Trophoblast cell (in vitro differentiated cells and primary cell): ENCODE measurements around the gene APP.
A peak's percentile ranks its signal among the peaks of the same experiment; 100 is the strongest.

ENCODE experiments used
- DNase-seq, 2 donors: peaks; one replicate each; pipeline ENCODE4 v3.0.0-alpha.2; 2016
- H2AFZ ChIP-seq: 2 replicates; pipeline ENCODE4 v1.6.1; 2013; ENCODE audit warnings: low read length, moderate library complexity, mild to moderate bottlenecking; ENCODE audit not compliant: insufficient read depth, poor library complexity
- H2AK5ac ChIP-seq: 2 replicates; pipeline ENCODE4 v1.6.1; 2013; ENCODE audit warnings: mild to moderate bottlenecking, low read length
- H2BK120ac ChIP-seq: 2 replicates; pipeline ENCODE4 v1.6.1; 2013; ENCODE audit warnings: low read length, mild to moderate bottlenecking, moderate library complexity; ENCODE audit not compliant: insufficient read depth, poor library complexity
- H2BK12ac ChIP-seq: 2 replicates; pipeline ENCODE4 v1.6.1; 2013; ENCODE audit warnings: mild to moderate bottlenecking, low read length, moderate library complexity
- H2BK5ac ChIP-seq: 2 replicates; pipeline ENCODE4 v1.6.1; 2013; ENCODE audit warnings: low read length, low read depth, moderate library complexity, mild to moderate bottlenecking; ENCODE audit not compliant: poor library complexity
- H3K14ac ChIP-seq: 2 replicates; pipeline ENCODE4 v1.6.1; 2013; ENCODE audit warnings: mild to moderate bottlenecking, low read length
- H3K18ac ChIP-seq: 2 replicates; pipeline ENCODE4 v1.6.1; 2013; ENCODE audit warnings: mild to moderate bottlenecking, low read length
- H3K23ac ChIP-seq: 2 replicates; pipeline ENCODE4 v1.6.1; 2013; ENCODE audit warnings: low read length
- H3K27ac ChIP-seq: 2 replicates; pipeline ENCODE4 v1.5.1; 2013; ENCODE audit warnings: low read depth, mild to moderate bottlenecking, inconsistent platforms, low read length, moderate library complexity
- H3K27me3 ChIP-seq: 2 replicates; pipeline ENCODE4 v1.6.1; 2013; ENCODE audit warnings: inconsistent platforms, mild to moderate bottlenecking, low read length, moderate library complexity; ENCODE audit not compliant: insufficient read depth
- H3K36me3 ChIP-seq, 2 experiments: 1 replicate in 1 of 2; 2 replicates in 1 of 2; pipeline ENCODE4 v1.6.1; 2013; ENCODE audit warnings: low read length in 2 of 2, mild to moderate bottlenecking in 2 of 2, moderate library complexity in 1 of 2; ENCODE audit not compliant: insufficient read depth in 2 of 2, control insufficient read depth in 1 of 2
- H3K4ac ChIP-seq: 2 replicates; pipeline ENCODE4 v1.6.1; 2013; ENCODE audit warnings: low read depth, mild to moderate bottlenecking, low read length, moderate library complexity
- H3K4me1 ChIP-seq, 2 experiments: 1 replicate in 1 of 2; 2 replicates in 1 of 2; pipeline ENCODE4 v1.6.1; 2013; ENCODE audit warnings: low read length in 2 of 2, mild to moderate bottlenecking in 2 of 2, moderate library complexity in 1 of 2; ENCODE audit not compliant: insufficient read depth in 2 of 2, control insufficient read depth in 1 of 2
- H3K4me2 ChIP-seq: 2 replicates; pipeline ENCODE4 v1.6.1; 2013; ENCODE audit warnings: inconsistent platforms, mild to moderate bottlenecking, low read length, moderate library complexity
- H3K4me3 ChIP-seq: 2 replicates; pipeline ENCODE4 v1.5.1; 2013; ENCODE audit warnings: mild to moderate bottlenecking, low read depth, low read length, inconsistent platforms
- H3K79me1 ChIP-seq: one replicate; pipeline ENCODE4 v1.6.1; 2013; ENCODE audit warnings: low read length
- H3K79me2 ChIP-seq: 2 replicates; pipeline ENCODE4 v1.6.1; 2013; ENCODE audit warnings: low read length, mild to moderate bottlenecking; ENCODE audit not compliant: control insufficient read depth, insufficient read depth, poor library complexity
- H3K9ac ChIP-seq: 2 replicates; pipeline ENCODE4 v1.6.1; 2013; ENCODE audit warnings: mild to moderate bottlenecking, low read length
- H3K9me3 ChIP-seq: 2 replicates; pipeline ENCODE4 v1.6.1; 2013; ENCODE audit warnings: low read depth, mild to moderate bottlenecking, control low read depth, inconsistent platforms, low read length; ENCODE audit not compliant: insufficient read depth
- H4K12ac ChIP-seq: 2 replicates; pipeline ENCODE4 v1.6.1; 2013; ENCODE audit warnings: low read depth, mild to moderate bottlenecking, low read length, moderate library complexity
- H4K8ac ChIP-seq: 2 replicates; pipeline ENCODE4 v1.6.1; 2013; ENCODE audit warnings: low read depth, mild to moderate bottlenecking, low read length, moderate library complexity
- H4K91ac ChIP-seq: one replicate; pipeline ENCODE4 v1.6.1; 2013; ENCODE audit warnings: low read depth, mild to moderate bottlenecking, low read length, moderate library complexity
- WGBS: extraction: QIAGEN DNeasy Blood & Tissue Kit; methylation state at CpG from one replicate; pipeline ENCODE4 v1.1.7; 2013; ENCODE audit warnings: missing lambda C conversion rate; ENCODE audit not compliant: insufficient read length, insufficient coverage; ENCODE audit errors: extremely low coverage; 5-methylcytosine and 5-hydroxymethylcytosine counted together

Gene APP

GRCh38 chr21:26199456-26199855 is 28.9 kb upstream of the APP start:
- Histone ChIP-seq H3K9me3 (no peaks in the 10 kb centered on the region), H2AK5ac (no peak overlapping the region), H3K9ac (no peak overlapping the region), H3K36me3 (peaks cover 0 to under 1% of the 10 kb centered on the region in 2 experiments), H3K79me2 (no peaks in the 10 kb centered on the region), H3K23ac (no peak overlapping the region), H4K8ac (no peak overlapping the region), H2BK120ac (no peak overlapping the region), H3K4me3 (no peak overlapping the region), H2AFZ (no peak overlapping the region), H2BK5ac (no peak overlapping the region), H3K79me1 (no peaks in the 10 kb centered on the region), H3K27me3 (no peaks in the 10 kb centered on the region), H3K4ac (no peak overlapping the region), H3K4me1 (no peaks in the 10 kb centered on the region), H3K4me2 (no peak overlapping the region), H3K14ac (no peak overlapping the region), H4K12ac (no peak overlapping the region), H2BK12ac (no peak overlapping the region), H3K27ac (no peak overlapping the region), H3K18ac (no peak overlapping the region), H4K91ac (no peak overlapping the region)
- WGBS, result no CpG with 5 or more reads among the region's 4 CpGs
- peak; percentile 16 to 60 for DNase-seq

GRCh38 chr21:26195708-26196107 is 25.1 kb upstream of the APP start:
- Histone ChIP-seq H2AFZ (no peak overlapping the region), H2AK5ac (no peak overlapping the region), H3K9ac (no peak overlapping the region), H3K27ac (no peak overlapping the region), H2BK12ac (no peak overlapping the region), H3K4me1 (no peaks in the 10 kb centered on the region), H3K18ac (no peak overlapping the region), H4K12ac (no peak overlapping the region), H3K9me3 (no peaks in the 10 kb centered on the region), H3K36me3 (no peaks in the 10 kb centered on the region), H2BK5ac (no peak overlapping the region), H3K4me2 (no peak overlapping the region), H4K8ac (no peak overlapping the region), H3K27me3 (no peaks in the 10 kb centered on the region), H3K23ac (no peak overlapping the region), H4K91ac (no peak overlapping the region), H3K14ac (no peak overlapping the region), H3K4ac (no peak overlapping the region), H2BK120ac (no peak overlapping the region), H3K4me3 (no peak overlapping the region), H3K79me2 (no peaks in the 10 kb centered on the region), H3K79me1 (no peaks in the 10 kb centered on the region)
- WGBS, result no CpG with 5 or more reads among the region's 4 CpGs
- no peak for DNase-seq

GRCh38 chr21:26194811-26195251 is 24.3 kb upstream of the APP start:
- Histone ChIP-seq H3K18ac (no peak overlapping the region), H2BK5ac (no peak overlapping the region), H3K23ac (no peak overlapping the region), H3K36me3 (no peaks in the 10 kb centered on the region), H3K4me2 (no peak overlapping the region), H3K79me2 (no peaks in the 10 kb centered on the region), H4K12ac (no peak overlapping the region), H3K4me3 (no peak overlapping the region), H2BK120ac (no peak overlapping the region), H3K4ac (no peak overlapping the region), H4K91ac (no peak overlapping the region), H3K4me1 (no peaks in the 10 kb centered on the region), H3K27me3 (no peaks in the 10 kb centered on the region), H2AK5ac (no peak overlapping the region), H2AFZ (no peak overlapping the region), H2BK12ac (no peak overlapping the region), H3K9me3 (no peaks in the 10 kb centered on the region), H3K27ac (no peak overlapping the region), H3K9ac (no peak overlapping the region), H4K8ac (no peak overlapping the region), H3K14ac (no peak overlapping the region), H3K79me1 (no peaks in the 10 kb centered on the region)
- no peak for DNase-seq
- no CpG with 5 or more reads among the region's 6 CpGs for whole genome bisulfite sequencing

- H2AK5ac ChIP-seq, result no peak overlapping the region
- H3K4me1 ChIP-seq, result no peaks in the 10 kb centered on the region
- no peak overlapping the region for H2AFZ ChIP-seq
- H3K27ac ChIP-seq, result no peak overlapping the region
- no peak overlapping the region for H3K4me2 ChIP-seq
- no peak overlapping the region for H3K14ac ChIP-seq
- H3K36me3 ChIP-seq, result no peaks in the 10 kb centered on the region
- WGBS, result no CpG with 5 or more reads among the region's 3 CpGs
- no peaks in the 10 kb centered on the region for H3K79me1 ChIP-seq
- no peak for DNase-seq
- no peak overlapping the region for H3K9ac ChIP-seq
- H4K8ac ChIP-seq, result no peak overlapping the region
- no peaks in the 10 kb centered on the region for H3K9me3 ChIP-seq
- no peak overlapping the region for H3K4me3 ChIP-seq
- H2BK12ac ChIP-seq, result no peak overlapping the region
- H3K4ac ChIP-seq, result no peak overlapping the region
- H2BK5ac ChIP-seq, result no peak overlapping the region
- no peak overlapping the region for H2BK120ac ChIP-seq
- H3K27me3 ChIP-seq, result no peaks in the 10 kb centered on the region
- H4K91ac ChIP-seq, result no peak overlapping the region
- no peak overlapping the region for H3K18ac ChIP-seq
- no peak overlapping the region for H4K12ac ChIP-seq
- no peaks in the 10 kb centered on the region for H3K79me2 ChIP-seq
- H3K23ac ChIP-seq, result no peak overlapping the region
These were observed 23.8 kb upstream of the APP start for GRCh38 chr21:26194326-26194725.
